ENCODE data around the gene CCR6. TPM values are rescaled to one million over a fixed set of nuclear protein-coding genes. Genes with fewer than 3 reads are reported as not detected.
"Not testable (repeated sequence)": the region's sequence is repeated elsewhere in the genome, so short reads cannot be mapped to it uniquely, and the experiment has no call there.

CCR6 gene
- total and polyA plus RNA-seq, 10 of the 15 experiments (the other 5 are each of a cell fraction or from before 2014, with no cell fraction given) = 2.2 to 7.6 (median 6.7) TPM

DNA sequence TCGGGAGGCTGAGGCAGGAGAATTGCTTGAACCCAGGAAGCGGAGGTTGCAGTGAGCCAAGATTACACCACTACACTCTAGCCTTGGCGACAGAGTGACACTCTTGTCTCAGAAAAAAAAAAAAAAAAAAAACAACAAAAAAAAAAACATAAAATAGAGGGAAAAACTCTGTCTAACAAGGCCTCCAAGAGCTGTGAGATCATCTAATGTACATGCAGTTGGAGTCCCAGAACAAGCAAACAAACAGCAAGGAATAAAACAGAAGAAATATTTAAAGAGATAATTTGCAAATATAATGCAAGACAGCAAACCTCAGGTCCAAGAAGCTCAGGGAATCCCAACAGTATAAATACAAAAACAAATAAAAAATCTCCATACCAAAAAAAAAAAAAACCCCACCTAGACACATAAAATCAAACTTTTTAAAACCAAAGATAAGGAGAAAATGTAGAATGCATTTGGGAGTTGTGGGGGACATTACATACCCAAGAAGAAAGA is 35.0 kb upstream of the CCR6 start:
- 94% methylated on average over 2 of the region's 3 CpGs for WGBS (ENCODE audit: insufficient coverage, insufficient replicate concordance, low lambda C conversion rate, missing lambda C conversion rate)
- POLR2A ChIA-PET = interaction anchor here (0.6 to 9.5 kb wide), 6 partner anchors 21 to 128 kb away, joined by 3 to 279 read pairs (median 6); partner anchors contain the start of gene CCR6
- in situ Hi-C loops (cut with MboI) (no loop called here), intact Hi-C loops (cut with micrococcal nuclease; ENCODE audit: unreplicated experiment) (no loop called here)
- Histone ChIP-seq H3K27ac (ENCODE audit: control insufficient read depth, insufficient read depth) (no peak overlapping the region), H3K79me2 (ENCODE audit: control insufficient read depth, insufficient read depth, low read length) (peaks cover 9% of the 10 kb centered on the region), H3K27me3 (replicated peaks in 1 of 2; ENCODE audit: control insufficient read depth in 2 of 2, insufficient read depth in 2 of 2, low read length in 1 of 2) (no peaks in the 10 kb centered on the region), H3K4me3 (no peak overlapping the region), H3K36me3 (ENCODE audit: control insufficient read depth in 2 of 2, insufficient read depth in 2 of 2, low read length in 1 of 2) (no peaks in the 10 kb centered on the region), H3K9me3 (replicated peaks; ENCODE audit: control insufficient read depth, insufficient read depth, low read length) (peaks cover 8% of the 10 kb centered on the region; the same call in 2 of the 3 replicates), H2AFZ (ENCODE audit: control insufficient read depth, low read depth, low read length) (no peak overlapping the region), H3K4me1 (ENCODE audit: control insufficient read depth, insufficient read depth, low read length) (peaks cover 39% of the 10 kb centered on the region), H3K9ac (ENCODE audit: control insufficient read depth, insufficient read depth, low read length) (no peak overlapping the region), H3K4me2 (ENCODE audit: control insufficient read depth, insufficient read depth) (no peak overlapping the region), H4K20me1 (ENCODE audit: control insufficient read depth, insufficient read depth) (no peaks in the 10 kb centered on the region)
- SMC1A ChIA-PET (ENCODE audit: uncharacterized antibody, unreplicated experiment) = interaction anchor here (0.6 to 11.3 kb wide), 9 partner anchors 15 to 86 kb away, joined by 3 to 542 read pairs (median 5); partner anchors contain the start of genes CCR6 and CEP43
- BruUV-seq (replicated peaks) = no TSS peak
- CTCF ChIA-PET = interaction anchor here (0.6 to 3.1 kb wide), 5 partner anchors 10 to 45 kb away, joined by 3 to 12 read pairs (median 3); no protein-coding TSS in a partner anchor
- RAD21 ChIA-PET (ENCODE audit: unreplicated experiment) = interaction anchor here (0.6 to 8.7 kb wide), 8 partner anchors 26 to 51 kb away, joined by 3 to 231 read pairs (median 10); partner anchors contain the start of gene CCR6
- no peak for TF ChIP-seq DPF2 (IDR thresholded peaks at IDR 0.05)
- TF ChIP-seq CBX5 (IDR thresholded peaks at IDR 0.05; ENCODE audit: low read depth) = 0 out of 2 replicates have a peak, but pooled peaks have one; percentile 27
- TF ChIP-seq, protein P1, sequence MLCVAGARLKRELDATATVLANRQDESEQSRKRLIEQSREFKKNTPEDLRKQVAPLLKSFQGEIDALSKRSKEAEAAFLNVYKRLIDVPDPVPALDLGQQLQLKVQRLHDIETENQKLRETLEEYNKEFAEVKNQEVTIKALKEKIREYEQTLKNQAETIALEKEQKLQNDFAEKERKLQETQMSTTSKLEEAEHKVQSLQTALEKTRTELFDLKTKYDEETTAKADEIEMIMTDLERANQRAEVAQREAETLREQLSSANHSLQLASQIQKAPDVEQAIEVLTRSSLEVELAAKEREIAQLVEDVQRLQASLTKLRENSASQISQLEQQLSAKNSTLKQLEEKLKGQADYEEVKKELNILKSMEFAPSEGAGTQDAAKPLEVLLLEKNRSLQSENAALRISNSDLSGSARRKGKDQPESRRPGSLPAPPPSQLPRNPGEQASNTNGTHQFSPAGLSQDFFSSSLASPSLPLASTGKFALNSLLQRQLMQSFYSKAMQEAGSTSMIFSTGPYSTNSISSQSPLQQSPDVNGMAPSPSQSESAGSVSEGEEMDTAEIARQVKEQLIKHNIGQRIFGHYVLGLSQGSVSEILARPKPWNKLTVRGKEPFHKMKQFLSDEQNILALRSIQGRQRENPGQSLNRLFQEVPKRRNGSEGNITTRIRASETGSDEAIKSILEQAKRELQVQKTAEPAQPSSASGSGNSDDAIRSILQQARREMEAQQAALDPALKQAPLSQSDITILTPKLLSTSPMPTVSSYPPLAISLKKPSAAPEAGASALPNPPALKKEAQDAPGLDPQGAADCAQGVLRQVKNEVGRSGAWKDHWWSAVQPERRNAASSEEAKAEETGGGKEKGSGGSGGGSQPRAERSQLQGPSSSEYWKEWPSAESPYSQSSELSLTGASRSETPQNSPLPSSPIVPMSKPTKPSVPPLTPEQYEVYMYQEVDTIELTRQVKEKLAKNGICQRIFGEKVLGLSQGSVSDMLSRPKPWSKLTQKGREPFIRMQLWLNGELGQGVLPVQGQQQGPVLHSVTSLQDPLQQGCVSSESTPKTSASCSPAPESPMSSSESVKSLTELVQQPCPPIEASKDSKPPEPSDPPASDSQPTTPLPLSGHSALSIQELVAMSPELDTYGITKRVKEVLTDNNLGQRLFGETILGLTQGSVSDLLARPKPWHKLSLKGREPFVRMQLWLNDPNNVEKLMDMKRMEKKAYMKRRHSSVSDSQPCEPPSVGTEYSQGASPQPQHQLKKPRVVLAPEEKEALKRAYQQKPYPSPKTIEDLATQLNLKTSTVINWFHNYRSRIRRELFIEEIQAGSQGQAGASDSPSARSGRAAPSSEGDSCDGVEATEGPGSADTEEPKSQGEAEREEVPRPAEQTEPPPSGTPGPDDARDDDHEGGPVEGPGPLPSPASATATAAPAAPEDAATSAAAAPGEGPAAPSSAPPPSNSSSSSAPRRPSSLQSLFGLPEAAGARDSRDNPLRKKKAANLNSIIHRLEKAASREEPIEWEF (IDR thresholded peaks at IDR 0.05; ENCODE audit: insufficient replicate concordance, low read depth, low read length) = no peak
- peak; percentile 30; the same call in 1 of the 2 replicates for TF ChIP-seq ATF7 (IDR thresholded peaks at IDR 0.05; ENCODE audit: low read depth)
- TF ChIP-seq WRNIP1 (IDR thresholded peaks at IDR 0.05; ENCODE audit: borderline replicate concordance, low read depth, low read length) = no peak
- TF ChIP-seq TBL1XR1 (IDR thresholded peaks at IDR 0.05; ENCODE audit: low read depth, low read length) = no peak
- ATAC-seq (no peak), DNase-seq (ENCODE audit: low read depth, low spot score) (no peak), FAIRE-seq (no peak)

DNA sequence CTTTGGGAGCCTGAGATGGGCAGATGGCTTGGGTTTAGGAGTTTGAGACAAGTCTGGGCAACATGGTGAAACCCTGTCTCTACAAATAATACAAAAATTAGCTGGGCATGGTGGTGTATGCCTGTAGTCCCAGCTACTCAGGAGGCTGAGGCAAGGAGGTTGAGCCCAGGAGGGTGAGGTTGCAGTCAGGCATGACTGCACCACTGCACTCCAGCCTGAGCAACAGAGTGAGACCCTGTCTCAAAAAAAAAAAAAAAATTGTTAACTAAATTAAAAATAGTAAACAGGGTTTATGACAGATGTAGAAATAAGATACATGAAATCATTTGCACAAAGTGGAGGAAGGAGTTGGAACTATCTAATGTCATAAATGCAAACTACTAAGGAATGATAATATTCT is 34.2 kb upstream of the CCR6 start:
- ChIA-PET SMC1A (ENCODE audit: uncharacterized antibody, unreplicated experiment) (interaction anchor here (0.6 to 11.3 kb wide), 15 partner anchors 10 to 135 kb away, joined by 3 to 542 read pairs (median 3); partner anchors contain the start of genes CCR6 and CEP43), POLR2A (interaction anchor here (1.1 to 9.5 kb wide), 5 partner anchors 10 to 49 kb away, joined by 4 to 279 read pairs (median 22); partner anchors contain the start of gene CCR6), CTCF (interaction anchor here (1.0 to 7.7 kb wide), 9 partner anchors 8 to 63 kb away, joined by 3 to 85 read pairs (median 4); no protein-coding TSS in a partner anchor), RAD21 (ENCODE audit: unreplicated experiment) (interaction anchor here (0.9 to 8.7 kb wide), 7 partner anchors 25 to 99 kb away, joined by 3 to 231 read pairs (median 11); partner anchors contain the start of gene CCR6)
- BruUV-seq (replicated peaks); H3K4me3 ChIP-seq; DNase-seq (ENCODE audit: low read depth, low spot score); FAIRE-seq; H3K36me3 ChIP-seq (ENCODE audit: control insufficient read depth in 2 of 2, insufficient read depth in 2 of 2, low read length in 1 of 2); intact Hi-C loops (cut with micrococcal nuclease; ENCODE audit: unreplicated experiment); H2AFZ ChIP-seq (ENCODE audit: control insufficient read depth, low read depth, low read length); in situ Hi-C loops (cut with MboI); H3K27me3 ChIP-seq (replicated peaks in 1 of 2; ENCODE audit: control insufficient read depth in 2 of 2, insufficient read depth in 2 of 2, low read length in 1 of 2); H4K20me1 ChIP-seq (ENCODE audit: control insufficient read depth, insufficient read depth); H3K9me3 ChIP-seq (replicated peaks; ENCODE audit: control insufficient read depth, insufficient read depth, low read length); H3K9ac ChIP-seq (ENCODE audit: control insufficient read depth, insufficient read depth, low read length): not testable (repeated sequence)
- Histone ChIP-seq H3K4me2 (ENCODE audit: control insufficient read depth, insufficient read depth) (peak overlapping the region; percentile 13), H3K79me2 (ENCODE audit: control insufficient read depth, insufficient read depth, low read length) (peaks cover 16% of the 10 kb centered on the region), H3K4me1 (ENCODE audit: control insufficient read depth, insufficient read depth, low read length) (peaks cover 43% of the 10 kb centered on the region), H3K27ac (ENCODE audit: control insufficient read depth, insufficient read depth) (0 out of 2 replicates have a peak overlapping the region, but pooled peaks have one; percentile 31)
- peak; percentile 43 for ATAC-seq

Data from GM12878 (cell line).